LNCaP clone FGC (cell line): Measurements from ENCODE around the gene SIRT1.

Experiments
- DNase-seq: peaks from one replicate; pipeline ENCODE4 v3.0.0-alpha.2; 2011; ENCODE audit warnings: low read depth
- H3K4me3 ChIP-seq: 2 replicates; pipeline ENCODE4 v1.5.1; 2011; ENCODE audit warnings: mild to moderate bottlenecking, low read depth, low read length, control low read depth
- CTCF ChIP-seq: IDR thresholded peaks from 2 replicates; pipeline ENCODE4 v1.5.1; 2012; ENCODE audit warnings: mild to moderate bottlenecking; ENCODE audit not compliant: control insufficient read depth, insufficient read depth; ENCODE audit errors: extremely low read depth

Gene SIRT1

GRCh38 chr10:67841737-67842136 lies 42.7 kb upstream of the SIRT1 start:
- TF ChIP-seq CTCF: no peak
- DNase-seq: no peak
- no peak overlapping the region for H3K4me3 ChIP-seq

DNA sequence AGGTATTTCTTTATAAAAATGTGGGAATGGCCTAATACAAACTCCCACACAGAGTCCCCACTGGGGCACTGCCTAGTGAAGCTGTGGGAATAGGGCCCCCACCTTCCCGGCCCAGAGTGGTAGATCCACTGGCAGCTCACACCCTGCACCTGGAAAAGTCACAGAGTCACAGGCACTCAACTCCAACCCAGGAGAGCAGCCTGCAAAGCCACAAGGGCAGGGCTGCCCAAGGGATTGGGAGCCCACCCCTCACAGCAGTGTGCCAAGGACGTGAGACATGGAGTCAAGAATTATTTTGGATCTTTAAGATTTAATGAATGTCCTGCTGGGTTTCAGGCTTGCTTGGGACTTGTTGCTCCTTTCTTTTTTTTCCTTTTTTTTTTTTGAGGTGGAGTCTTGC lies 41.2 kb upstream of the SIRT1 start:
- TF ChIP-seq CTCF: no peak
- no peak for DNase-seq
- H3K4me3 ChIP-seq: no peak overlapping the region

GRCh38 chr10:67849331-67850011 lies 35.0 kb upstream of the SIRT1 start:
- no peak for TF ChIP-seq CTCF
- DNase-seq: peak; percentile 78
- peak overlapping the region; percentile 84 for H3K4me3 ChIP-seq

- DNase-seq: no peak
- no peak overlapping the region for H3K4me3 ChIP-seq
- TF ChIP-seq CTCF: no peak
Observed at GRCh38 chr10:67851186-67851585, 33.3 kb upstream of the SIRT1 start.

DNA sequence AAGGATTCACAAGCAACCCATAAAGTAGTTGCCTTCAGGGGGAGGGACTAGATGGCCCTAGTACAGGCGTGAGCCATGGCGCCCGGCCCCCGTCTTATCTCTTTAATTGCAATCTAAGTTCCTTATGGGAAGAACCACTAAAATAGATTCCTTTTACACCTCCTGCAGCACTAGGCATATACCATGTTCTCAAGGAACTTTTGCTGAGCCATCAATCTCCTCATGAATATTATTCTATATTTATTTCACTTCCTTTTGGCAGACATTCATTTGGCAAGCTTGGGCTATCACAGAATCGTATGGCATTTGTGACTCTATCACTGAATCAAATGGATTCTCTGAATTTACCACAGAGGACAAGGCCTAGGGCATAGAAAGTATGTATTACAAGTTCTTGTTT lies 31.7 kb upstream of the SIRT1 start:
- DNase-seq: no peak
- no peak for TF ChIP-seq CTCF
- no peak overlapping the region for H3K4me3 ChIP-seq

DNA sequence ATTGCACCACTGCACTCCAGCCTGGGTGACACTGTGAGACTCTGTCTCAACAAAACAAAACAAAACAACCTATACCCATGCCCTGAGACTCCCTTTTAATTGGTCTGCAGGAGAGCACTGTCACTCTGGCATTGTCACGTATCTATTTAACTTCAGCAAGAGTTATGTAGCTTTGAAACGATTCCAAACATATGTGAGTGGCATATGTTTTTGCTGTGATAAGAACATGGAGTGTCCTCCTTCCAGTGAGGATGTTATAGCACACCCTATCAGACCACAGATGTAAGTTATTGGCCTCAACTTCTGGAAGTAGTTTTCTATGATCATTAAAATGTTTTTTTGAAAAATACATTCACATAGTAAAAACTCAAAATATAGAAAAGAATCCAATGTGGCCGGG lies 30.9 kb upstream of the SIRT1 start:
- no peak for DNase-seq
- TF ChIP-seq CTCF: no peak
- no peak overlapping the region for H3K4me3 ChIP-seq

DNA sequence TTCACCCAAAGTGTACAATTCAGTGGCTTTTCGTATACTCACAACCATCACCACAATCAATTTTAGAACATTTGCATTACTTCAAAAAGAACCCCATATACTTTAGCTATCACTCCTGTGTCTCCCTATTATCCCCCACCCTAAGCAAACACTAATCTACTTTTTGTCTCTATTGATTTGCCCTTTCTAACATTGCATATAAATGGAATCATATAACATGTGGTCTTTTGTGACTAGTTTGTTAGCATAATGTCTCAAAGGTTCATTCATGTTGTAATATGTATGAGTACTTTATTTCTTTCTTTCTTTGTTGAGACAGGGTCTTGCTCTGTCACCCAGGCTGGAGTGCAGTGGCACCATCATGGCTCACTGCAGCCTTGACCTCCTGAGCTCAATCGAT lies 25.5 kb upstream of the SIRT1 start:
- TF ChIP-seq CTCF: no peak
- no peak for DNase-seq
- no peak overlapping the region for H3K4me3 ChIP-seq
